Left ventricle myocardium inferior (tissue), 1 donor: Measurements from ENCODE around the gene PIGH. TPM values are rescaled to one million over a fixed set of nuclear protein-coding genes. Genes with fewer than 3 reads are reported as not detected.

Experiments used
- DNase-seq: peaks from one replicate; pipeline ENCODE4 v3.0.0-alpha.2; 2020
- H3K27ac ChIP-seq: fragments of 200-600 bp; replicated peaks from 2 replicates; pipeline ENCODE4 v1.8.0; 2021
- H3K27me3 ChIP-seq: fragments of 200-600 bp; 2 replicates; pipeline ENCODE4 v1.8.0; 2021; ENCODE audit warnings: low read depth
- H3K36me3 ChIP-seq: fragments of 200-600 bp; 2 replicates; pipeline ENCODE4 v1.8.0; 2021
- H3K4me1 ChIP-seq: fragments of 200-600 bp; 2 replicates; pipeline ENCODE4 v1.8.0; 2021
- H3K4me3 ChIP-seq: fragments of 200-600 bp; 2 replicates; pipeline ENCODE4 v1.8.0; 2021; ENCODE audit warnings: mild to moderate bottlenecking, moderate library complexity
- H3K9me3 ChIP-seq: fragments of 200-600 bp; replicated peaks from 2 replicates; pipeline ENCODE4 v1.8.0; 2021
- intact Hi-C: fragments of 100-400 bp; cut with micrococcal nuclease; formaldehyde crosslinking; loops from one replicate; pipeline ENCODE4 v1.11.0; 2022
- total RNA-seq: library from RNA; stranded (reverse); fragmentation: NEBNext Ultra II Directional; extraction: Animal tissue kit (Norgen Biotek cat#: 25700); gene quantifications from one replicate; pipeline ENCODE4 v1.2.1, GENCODE V29; 2021
- TF ChIP-seq, protein P1 (sequence below): fragments of 200-600 bp; IDR thresholded peaks from 2 replicates; pipeline ENCODE4 v1.8.0; 2021; ENCODE audit warnings: antibody characterized with exemption, mild to moderate bottlenecking, borderline replicate concordance
- donor health status: DM: no; HTN: yes; CAD: no; lungs with severe emphysema.

PIGH gene
- total RNA-seq, 1 donor from 2014 or later, result 12.8 TPM

DNA sequence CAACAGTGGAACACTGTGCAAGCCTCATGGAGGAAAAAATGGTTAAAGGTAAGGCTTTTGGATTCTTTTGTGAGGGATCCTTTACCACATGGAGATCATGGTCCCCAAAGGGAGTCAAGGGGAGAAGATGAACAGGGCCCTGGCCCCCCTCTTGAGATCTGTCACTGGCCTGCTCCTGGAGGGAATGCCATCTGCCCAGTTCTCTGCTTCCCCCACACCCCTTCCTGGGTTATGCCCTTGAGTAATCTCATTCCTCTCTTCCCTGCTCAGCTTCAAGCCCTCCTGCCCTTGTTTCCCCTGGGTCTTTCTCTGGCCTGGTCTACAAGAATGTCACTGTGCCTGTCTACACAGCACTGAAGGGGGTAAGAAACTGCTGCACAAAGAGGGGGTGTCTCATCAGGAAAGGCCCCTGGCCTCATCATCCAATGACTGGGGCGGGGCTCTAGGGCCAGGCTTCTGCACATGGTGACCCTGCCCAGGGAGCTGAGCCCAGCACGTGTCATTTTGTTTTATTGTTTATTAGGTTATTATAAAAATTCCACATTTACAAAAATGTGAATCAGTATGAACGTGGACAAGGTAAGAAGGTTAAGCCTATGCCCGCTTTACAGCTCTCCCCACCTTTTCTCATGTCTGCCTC is 30.3 kb downstream of the PIGH start:
- Histone ChIP-seq H3K27ac (no peak overlapping the region), H3K9me3 (no peaks in the 10 kb centered on the region), H3K4me3 (no peak overlapping the region), H3K36me3 (no peaks in the 10 kb centered on the region), H3K27me3 (no peaks in the 10 kb centered on the region), H3K4me1 (no peaks in the 10 kb centered on the region)
- TF ChIP-seq, protein P1, sequence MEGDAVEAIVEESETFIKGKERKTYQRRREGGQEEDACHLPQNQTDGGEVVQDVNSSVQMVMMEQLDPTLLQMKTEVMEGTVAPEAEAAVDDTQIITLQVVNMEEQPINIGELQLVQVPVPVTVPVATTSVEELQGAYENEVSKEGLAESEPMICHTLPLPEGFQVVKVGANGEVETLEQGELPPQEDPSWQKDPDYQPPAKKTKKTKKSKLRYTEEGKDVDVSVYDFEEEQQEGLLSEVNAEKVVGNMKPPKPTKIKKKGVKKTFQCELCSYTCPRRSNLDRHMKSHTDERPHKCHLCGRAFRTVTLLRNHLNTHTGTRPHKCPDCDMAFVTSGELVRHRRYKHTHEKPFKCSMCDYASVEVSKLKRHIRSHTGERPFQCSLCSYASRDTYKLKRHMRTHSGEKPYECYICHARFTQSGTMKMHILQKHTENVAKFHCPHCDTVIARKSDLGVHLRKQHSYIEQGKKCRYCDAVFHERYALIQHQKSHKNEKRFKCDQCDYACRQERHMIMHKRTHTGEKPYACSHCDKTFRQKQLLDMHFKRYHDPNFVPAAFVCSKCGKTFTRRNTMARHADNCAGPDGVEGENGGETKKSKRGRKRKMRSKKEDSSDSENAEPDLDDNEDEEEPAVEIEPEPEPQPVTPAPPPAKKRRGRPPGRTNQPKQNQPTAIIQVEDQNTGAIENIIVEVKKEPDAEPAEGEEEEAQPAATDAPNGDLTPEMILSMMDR, result no peak
- no peak for DNase-seq
- intact Hi-C loops, result loop anchor here (5.0 kb wide), 1 partner anchor 142 kb away; no protein-coding TSS in a partner anchor

DNA sequence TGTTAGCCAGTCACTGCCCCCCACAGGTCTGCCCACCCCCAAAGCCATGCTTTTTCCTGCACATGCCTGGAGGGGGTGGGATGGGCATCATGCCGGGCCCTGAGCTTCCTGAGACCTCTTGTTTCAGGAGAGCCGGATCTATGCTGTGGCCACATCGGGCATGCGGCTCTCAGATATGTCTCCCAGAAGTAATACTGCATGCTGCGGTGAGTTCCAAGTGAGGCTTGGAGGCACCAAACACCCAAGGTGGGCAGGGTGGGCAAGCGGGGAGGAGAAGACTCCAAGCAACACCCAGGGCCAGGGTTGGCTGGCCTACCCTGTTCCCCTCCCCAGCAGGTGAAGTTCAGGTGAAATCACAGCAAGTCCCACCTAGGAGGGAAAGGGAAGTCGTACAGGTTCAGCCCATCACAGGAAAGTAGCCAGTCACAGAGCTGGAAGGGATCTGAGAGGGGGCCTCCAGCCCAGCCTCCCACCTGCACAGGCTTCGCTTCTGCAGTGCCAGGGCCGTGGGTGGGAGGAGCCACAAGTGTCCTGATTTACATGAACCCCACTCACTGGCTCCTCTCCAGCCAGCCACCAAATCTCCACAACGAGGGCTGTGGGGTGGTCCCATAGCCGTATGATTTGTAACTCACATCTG is 30.9 kb downstream of the PIGH start:
- H3K36me3 ChIP-seq, result no peaks in the 10 kb centered on the region
- H3K4me3 ChIP-seq, result no peak overlapping the region
- H3K27ac ChIP-seq, result no peak overlapping the region
- TF ChIP-seq, protein P1, result no peak
- intact Hi-C loops, result no loop called here
- no peaks in the 10 kb centered on the region for H3K4me1 ChIP-seq
- DNase-seq, result no peak
- H3K27me3 ChIP-seq, result no peaks in the 10 kb centered on the region
- no peaks in the 10 kb centered on the region for H3K9me3 ChIP-seq

DNA sequence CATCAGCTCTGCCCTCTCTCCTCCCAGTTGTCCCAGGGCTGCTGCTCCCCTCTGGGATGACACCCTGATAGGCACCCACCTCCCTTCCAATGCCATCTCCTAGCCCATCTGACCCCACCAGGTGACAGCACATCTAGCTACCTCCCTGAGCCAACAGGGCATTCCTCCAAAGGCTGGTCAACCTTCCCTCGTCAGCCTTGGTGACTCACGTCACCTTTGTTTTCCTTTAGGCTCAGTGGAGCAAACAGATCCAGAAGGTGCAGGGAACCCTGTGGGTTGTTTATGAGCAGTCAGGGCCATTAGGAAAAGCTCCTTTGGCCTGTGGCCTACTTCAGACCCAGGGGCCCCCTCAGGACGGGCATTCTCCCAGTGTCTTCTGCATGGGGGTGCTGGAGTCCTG is 32.4 kb downstream of the PIGH start:
- no peak overlapping the region for H3K4me3 ChIP-seq
- DNase-seq, result no peak
- H3K36me3 ChIP-seq, result peaks cover 3% of the 10 kb centered on the region
- no peaks in the 10 kb centered on the region for H3K4me1 ChIP-seq
- intact Hi-C loops, result no loop called here
- TF ChIP-seq, protein P1, result no peak
- no peaks in the 10 kb centered on the region for H3K9me3 ChIP-seq
- H3K27me3 ChIP-seq, result no peaks in the 10 kb centered on the region
- no peak overlapping the region for H3K27ac ChIP-seq

DNA sequence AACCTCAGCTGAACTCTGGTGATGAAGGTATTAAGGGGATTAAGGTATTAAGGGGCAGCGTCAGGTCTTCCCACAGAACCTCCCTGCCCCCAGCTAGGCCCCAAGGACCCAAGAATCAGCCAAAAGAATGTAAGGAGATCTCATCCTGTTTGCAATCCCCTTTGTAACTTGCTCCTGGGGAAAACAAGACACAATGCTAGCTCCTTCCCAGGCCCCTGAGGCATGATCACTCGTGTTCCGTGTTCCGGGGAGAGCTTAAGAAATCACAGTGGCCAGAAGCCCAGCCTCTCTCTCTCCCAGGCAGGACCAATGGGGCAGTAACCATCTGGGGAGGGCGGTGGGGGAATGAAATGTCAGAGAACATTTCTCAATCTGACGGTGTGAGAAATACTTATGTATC is 33.2 kb downstream of the PIGH start:
- Histone ChIP-seq H3K9me3 (no peaks in the 10 kb centered on the region), H3K27ac (no peak overlapping the region), H3K27me3 (no peaks in the 10 kb centered on the region), H3K36me3 (peaks cover 10% of the 10 kb centered on the region), H3K4me3 (no peak overlapping the region), H3K4me1 (no peaks in the 10 kb centered on the region)
- TF ChIP-seq, protein P1, result no peak
- DNase-seq, result no peak
- intact Hi-C loops, result no loop called here

DNA sequence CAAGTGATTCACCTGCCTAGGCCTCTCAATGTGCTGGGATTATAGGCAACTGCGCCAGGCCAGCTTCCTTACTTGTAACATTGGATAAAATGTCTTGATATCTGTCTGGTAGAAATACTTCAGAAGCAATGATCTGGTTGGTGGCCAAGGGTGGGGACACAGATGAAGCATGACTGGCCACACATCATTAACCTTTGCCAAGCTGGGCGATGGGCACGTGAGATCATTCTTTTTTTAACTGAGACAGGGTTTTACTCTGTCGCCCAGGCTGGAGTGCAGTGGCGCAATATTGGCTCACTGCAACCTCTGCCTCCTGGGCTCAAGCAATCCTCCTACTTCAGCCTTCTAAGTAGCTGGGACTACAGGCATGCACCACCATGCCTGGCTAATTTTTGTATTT is 35.8 kb downstream of the PIGH start:
- H3K4me1 ChIP-seq, result no peaks in the 10 kb centered on the region
- intact Hi-C loops, result no loop called here
- H3K27me3 ChIP-seq, result no peaks in the 10 kb centered on the region
- H3K4me3 ChIP-seq, result no peak overlapping the region
- peaks cover 10% of the 10 kb centered on the region for H3K36me3 ChIP-seq
- H3K9me3 ChIP-seq, result no peaks in the 10 kb centered on the region
- TF ChIP-seq, protein P1, result no peak
- H3K27ac ChIP-seq, result no peak overlapping the region
- no peak for DNase-seq
